Measurements from ENCODE around the gene OARD1.

DNA sequence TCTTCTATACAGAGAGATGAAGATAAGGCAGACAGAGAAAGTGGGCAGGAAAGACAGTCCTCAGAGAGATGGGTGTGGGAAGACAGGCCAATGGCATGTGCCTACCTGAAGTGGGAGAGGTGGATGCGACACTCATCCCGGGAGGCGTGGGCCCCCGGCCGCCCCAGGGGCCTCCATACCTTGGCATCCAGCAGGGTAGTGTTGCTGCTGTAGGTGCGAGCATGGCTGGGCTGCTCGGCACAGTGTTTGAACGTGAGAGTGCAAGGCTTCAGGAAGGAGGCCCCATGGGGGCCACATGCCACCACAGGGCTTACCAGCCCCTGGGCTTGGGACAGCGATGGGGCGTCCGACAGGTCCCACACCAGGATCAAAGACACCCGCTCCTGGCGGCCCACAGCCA lies 38.4 kb downstream of the OARD1 start:
- TF ChIP-seq CTCF (IDR thresholded peaks at IDR 0.05), result no peak
- TF ChIP-seq POLR2A (IDR thresholded peaks at IDR 0.05), result no peak
- TF ChIP-seq POLR2AphosphoS5 (IDR thresholded peaks at IDR 0.05), result no peak

Data from breast epithelium (tissue), 3 donors.